GM21526 (cell line): ENCODE data around the gene DOK6.

Experiments used
- ATAC-seq: cut with Tn5 transposase; IDR thresholded peaks from one replicate; pipeline ENCODE4 v1.9.1; 2021; ENCODE audit warnings: moderate library complexity; ENCODE audit not compliant: unreplicated experiment, low FRiP score

DOK6 gene

DNA sequence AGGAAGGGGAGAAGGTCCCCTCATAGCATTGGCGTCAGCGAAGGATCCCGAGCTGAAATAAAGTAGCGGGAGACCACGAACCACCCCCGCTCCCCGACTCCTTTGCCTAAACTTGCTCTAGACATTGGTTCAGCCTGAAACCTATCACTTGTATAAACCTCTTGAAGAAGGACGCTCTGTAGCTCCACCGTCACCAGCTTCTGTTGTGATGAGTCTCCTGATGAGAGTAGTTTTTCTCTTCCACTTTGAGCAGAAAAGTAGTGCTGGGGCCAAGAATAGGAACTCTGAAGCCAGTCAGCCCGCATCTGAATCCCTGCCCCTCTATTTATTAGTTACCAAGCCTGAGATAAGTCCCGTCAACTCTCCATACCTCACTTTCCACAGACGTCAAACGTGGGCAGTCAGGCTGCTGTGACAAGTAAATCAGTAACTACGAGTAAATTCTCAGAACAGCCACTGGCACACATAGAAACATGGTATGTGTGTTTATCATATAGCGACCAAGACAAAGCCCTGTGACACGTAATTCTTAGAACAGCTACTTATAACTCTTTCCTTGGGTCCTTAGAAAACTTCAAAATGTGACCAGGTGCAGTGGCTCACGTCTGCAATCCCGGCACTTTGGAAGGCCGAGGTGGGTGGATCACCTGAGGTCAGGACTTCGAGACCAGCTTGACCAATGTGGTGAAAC lies 485.3 kb downstream of the DOK6 start:
- ATAC-seq: peak; percentile 64

DNA sequence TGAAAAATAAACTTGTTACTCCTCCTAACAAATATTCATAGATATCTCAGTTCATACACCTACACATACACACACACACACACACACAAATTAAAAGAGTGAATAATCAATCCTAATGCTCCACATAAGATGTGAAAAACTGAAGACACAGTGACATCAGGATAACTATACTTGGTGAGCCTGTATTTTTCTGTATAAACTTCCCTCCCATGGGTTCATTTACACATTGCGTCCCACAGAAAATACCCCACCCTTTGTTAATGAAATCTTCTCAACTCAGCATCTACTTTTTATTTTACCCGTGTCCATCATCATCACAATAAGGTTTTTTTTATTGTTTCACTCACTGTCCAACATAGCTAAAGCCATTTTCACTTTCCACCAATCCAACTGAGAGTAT lies 486.6 kb downstream of the DOK6 start:
- ATAC-seq: no peak

DNA sequence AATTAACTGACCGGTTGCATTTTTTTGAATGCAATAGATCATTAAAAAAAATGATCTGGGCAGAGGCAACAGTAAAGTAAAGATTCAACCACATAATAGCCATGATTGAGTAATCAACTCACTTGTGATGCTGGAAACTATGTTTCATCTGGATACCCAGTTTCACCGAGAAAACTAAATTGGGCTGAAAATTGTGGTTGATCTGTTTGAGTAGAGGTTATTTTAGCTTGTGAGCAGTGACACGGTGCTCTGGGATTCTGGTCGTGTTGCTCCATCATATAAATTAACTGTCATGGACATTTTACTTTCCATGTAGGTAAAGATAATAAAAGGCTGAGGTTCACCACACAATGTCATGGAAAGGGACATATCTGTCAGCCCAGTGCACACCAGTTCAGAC lies 488.3 kb downstream of the DOK6 start:
- no peak for ATAC-seq

DNA sequence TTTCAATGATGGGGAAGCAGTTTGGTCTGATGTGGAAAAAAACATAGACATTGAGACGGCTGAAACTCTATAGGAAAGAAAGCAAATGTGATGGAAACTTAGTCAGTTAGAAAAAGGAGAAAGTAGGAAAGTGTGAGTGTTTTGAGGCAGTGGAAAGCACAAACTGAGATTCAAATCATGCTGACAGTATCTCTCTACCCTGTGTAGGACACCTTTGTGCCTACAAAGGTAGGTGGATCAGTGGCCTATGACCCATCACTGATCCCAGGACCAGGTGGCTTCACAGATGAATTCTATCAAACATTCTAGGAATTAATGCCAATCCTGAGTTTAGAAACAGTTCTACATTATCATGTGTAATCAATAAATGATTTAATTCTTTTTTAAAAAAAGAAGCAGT lies 489.9 kb downstream of the DOK6 start:
- no peak for ATAC-seq

DNA sequence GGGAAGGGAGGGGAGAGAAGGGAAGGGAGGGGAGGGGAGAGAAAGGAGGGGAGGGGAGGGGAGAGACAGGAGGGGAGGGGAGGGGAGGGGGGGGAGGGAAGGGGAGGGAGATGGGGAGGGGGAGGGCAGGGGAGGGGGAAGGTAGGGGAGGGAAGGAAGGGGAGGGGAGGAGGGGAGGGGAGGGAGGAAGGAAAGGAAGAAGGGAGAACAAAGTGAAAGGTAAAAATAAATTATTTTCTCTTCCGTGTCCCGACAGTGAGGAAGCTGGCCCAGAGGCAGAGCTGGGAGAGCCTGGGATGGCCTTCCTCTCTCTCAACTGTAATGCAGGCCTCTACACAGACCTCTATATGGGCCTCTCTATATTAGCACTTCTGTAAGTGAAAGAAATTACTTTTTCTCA lies 493.8 kb downstream of the DOK6 start:
- ATAC-seq: no peak

DNA sequence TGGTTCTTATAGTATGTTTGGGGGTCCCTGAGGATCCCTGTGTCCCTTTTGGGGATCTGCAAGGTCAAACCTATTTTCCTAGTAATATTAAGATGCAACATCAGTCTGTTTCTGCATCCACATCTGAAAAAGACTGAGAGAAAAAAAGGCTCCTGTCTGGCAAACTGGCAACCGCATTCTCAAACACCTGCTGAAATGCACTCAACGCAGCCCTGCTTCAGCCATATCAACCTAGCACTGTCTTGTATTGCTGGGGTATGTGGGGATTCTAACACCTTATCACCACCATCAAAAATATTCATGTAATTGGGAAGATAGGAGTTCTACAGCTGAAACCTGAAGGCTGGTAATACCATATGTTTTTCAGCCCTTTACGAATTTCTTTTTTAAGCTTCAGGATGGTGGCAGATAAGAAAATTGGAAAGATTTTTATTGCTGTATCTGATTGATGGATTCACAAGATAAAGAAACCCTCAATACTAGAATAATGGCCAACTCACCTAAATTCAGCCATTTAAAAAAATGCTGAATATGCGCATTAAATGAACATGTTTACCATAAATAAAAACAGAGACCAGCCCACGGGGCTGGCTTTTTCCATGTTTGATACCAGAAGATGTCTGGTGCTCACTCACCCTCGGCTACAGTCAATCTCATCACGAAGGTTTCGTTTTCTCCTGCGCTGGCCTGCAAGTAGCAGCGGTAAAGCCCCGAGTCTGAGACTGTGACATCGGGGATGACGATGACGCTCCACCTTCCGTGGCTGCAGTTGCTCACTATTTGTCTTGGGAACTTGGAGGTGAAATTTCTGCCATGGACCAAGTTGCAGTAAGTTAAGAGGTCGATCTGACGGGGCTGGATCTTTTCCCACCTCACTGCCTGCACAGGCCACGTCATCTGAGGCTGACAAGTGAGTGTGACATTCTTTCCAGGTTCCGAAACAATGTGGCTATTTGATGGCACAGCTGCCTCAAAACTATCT lies 494.7 kb downstream of the DOK6 start:
- no peak for ATAC-seq

DNA sequence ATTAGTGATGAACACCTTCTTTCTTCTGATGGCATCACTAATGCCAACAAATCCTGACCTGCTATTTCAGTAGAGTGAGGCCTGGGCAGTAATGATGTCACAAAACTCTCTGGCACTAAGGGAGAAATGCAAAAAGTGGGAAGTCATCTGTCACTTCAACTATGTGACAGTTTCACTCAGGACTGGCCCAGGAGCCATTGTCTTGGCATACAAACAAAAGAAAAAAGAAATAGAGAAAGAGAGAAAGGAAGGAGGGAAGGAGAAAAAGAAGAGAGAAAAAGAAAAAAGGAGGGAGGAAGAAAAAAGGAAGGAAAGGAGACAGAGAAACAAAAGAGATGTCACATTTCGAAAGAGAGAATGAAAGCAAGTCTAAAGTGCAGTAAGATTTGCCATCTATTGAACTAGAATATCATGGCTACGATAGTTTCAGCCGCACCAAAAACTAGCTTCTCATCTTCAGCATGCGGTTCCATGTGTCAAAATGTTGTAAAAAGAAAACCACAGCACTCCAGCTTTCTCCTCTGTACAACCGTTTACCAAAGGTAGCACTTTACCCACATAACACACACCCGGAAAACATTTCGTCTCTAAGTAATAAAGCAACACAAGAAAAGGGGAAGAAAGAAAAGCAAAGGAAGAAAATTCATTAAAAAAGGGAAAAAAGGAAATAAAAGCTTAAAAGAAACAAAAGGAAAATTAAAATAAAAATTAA lies 496.9 kb downstream of the DOK6 start:
- peak; percentile 57 for ATAC-seq

DNA sequence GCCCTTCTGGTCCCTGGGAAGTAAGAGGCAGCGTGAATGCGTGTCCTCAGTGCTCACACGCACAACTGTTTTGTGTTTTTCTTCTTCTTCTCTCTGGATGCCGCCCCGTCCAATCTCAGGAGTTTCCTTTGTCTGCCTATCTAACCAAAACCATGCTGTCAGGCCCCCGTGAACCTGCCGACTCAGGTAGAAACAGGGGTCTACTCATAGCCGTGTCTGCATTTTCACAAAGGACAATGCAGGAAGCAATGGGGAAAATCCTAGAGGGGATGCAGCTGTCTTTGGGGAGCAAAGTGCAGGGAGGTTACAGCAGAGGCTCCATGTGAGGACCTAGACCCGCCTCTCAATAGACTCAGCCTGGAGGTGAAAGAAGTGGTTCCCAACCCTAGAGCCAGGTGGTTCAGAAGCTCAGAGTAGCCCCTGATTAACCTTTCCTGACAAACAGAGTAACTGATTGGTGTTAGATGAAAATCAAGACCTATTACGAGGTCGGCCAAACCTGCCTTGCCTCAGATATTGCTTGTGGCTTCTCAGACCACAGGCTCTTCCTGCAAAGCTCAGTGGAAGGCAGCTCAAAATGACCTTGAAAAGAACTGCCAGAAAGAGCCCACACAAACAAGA lies 497.7 kb downstream of the DOK6 start:
- ATAC-seq: peak; percentile 35
